Suprapubic skin (tissue), 4 donors: ENCODE results near the gene C4B. TPM values are rescaled to one million over a fixed set of nuclear protein-coding genes. Genes with fewer than 3 reads are reported as not detected.
A peak's percentile ranks its signal among the peaks of the same experiment; 100 is the strongest.

Experiments used
- DNase-seq, 2 donors: peaks; one replicate each; pipeline ENCODE4 v3.0.0-alpha.2; 2019; ENCODE audit warnings: low spot score in 2 of 2
- H3K27ac ChIP-seq: fragments of 200-600 bp; sonication (generic); one replicate; pipeline ENCODE4 v1.5.1; 2019
- H3K27me3 ChIP-seq: fragments of 200-600 bp; sonication (generic); one replicate; pipeline ENCODE4 v1.5.1; 2019
- H3K36me3 ChIP-seq: fragments of 200-600 bp; sonication (generic); one replicate; pipeline ENCODE4 v1.5.1; 2019
- H3K4me1 ChIP-seq: fragments of 200-600 bp; sonication (generic); one replicate; pipeline ENCODE4 v1.5.1; 2019
- H3K4me3 ChIP-seq: fragments of 200-600 bp; sonication (generic); one replicate; pipeline ENCODE4 v1.5.1; 2019; ENCODE audit warnings: mild to moderate bottlenecking
- H3K9me3 ChIP-seq: fragments of 200-600 bp; sonication (generic); one replicate; pipeline ENCODE4 v1.5.1; 2019
- EP300 ChIP-seq: sonication (generic); formaldehyde crosslinking; IDR thresholded peaks from one replicate; pipeline ENCODE4 v1.6.1; 2017; ENCODE audit warnings: antibody characterized with exemption
- POLR2A ChIP-seq, 2 donors: fragments of 450-650 bp; IDR thresholded peaks; one replicate each; pipeline ENCODE4 v1.6.1; 2017; ENCODE audit warnings: antibody characterized with exemption in 2 of 2, mild to moderate bottlenecking in 2 of 2, moderate library complexity in 2 of 2
- POLR2AphosphoS5 ChIP-seq, 3 donors: sonication (generic); formaldehyde crosslinking; IDR thresholded peaks; one replicate each; pipeline ENCODE4 v1.6.1; 2017; ENCODE audit warnings: antibody characterized with exemption in 3 of 3
- whole genome bisulfite sequencing: methylation state at CpG from one replicate; pipeline ENCODE4 v1.1.5; 2018; 5-methylcytosine and 5-hydroxymethylcytosine counted together
- total RNA-seq, 4 donors: library from RNA; depleted of rRNA; stranded (reverse); fragments of >200 nt; gene quantifications; one replicate each; pipeline ENCODE4 v1.1.0, GENCODE V29; 2016
- TF ChIP-seq, protein P1 (sequence below), 2 donors: fragments of 200-600 bp in 1 of 2; fragments of 450-650 bp in 1 of 2; sonication (generic) in 1 of 2; IDR thresholded peaks; one replicate each; pipeline ENCODE4 v1.5.1; 2016 to 2019; ENCODE audit warnings: antibody characterized with exemption in 2 of 2, mild to moderate bottlenecking in 1 of 2, moderate library complexity in 1 of 2

Gene C4B
- total RNA-seq, 4 donors from 2014 or later = 1.3 to 9.4 (median 5.1) TPM

DNA sequence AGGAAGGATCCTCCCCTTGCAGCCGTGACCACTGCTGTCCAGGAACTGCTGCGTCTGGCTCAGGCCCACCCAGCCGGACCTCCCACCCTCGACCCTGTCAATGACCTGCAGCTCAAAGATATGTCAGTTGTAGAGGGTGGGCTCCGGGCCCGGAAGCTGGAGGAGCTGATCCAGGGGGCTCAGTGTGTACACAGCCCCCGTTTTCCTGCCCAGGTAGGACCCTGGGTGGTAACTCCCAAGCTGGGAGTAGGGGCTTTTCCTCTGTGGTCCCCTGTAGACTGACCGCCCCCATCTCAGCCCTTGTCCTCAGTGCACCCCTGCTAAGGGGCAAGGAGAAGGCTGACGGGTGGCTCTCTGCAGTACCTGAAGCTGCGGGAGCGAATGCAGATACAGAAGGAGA lies 46.3 kb upstream of the C4B start:
- H3K27me3 ChIP-seq = no peaks in the 10 kb centered on the region
- H3K9me3 ChIP-seq = no peaks in the 10 kb centered on the region
- no peak overlapping the region for H3K4me3 ChIP-seq
- no peak overlapping the region for H3K27ac ChIP-seq
- no peak for DNase-seq
- 73% methylated on average over 3 of the region's 11 CpGs for WGBS
- H3K36me3 ChIP-seq = peaks cover 75% of the 10 kb centered on the region
- TF ChIP-seq POLR2AphosphoS5 (IDR thresholded peaks at IDR 0.05) = no peak
- TF ChIP-seq POLR2A (IDR thresholded peaks at IDR 0.05) = no peak
- peaks cover 26% of the 10 kb centered on the region for H3K4me1 ChIP-seq

DNA sequence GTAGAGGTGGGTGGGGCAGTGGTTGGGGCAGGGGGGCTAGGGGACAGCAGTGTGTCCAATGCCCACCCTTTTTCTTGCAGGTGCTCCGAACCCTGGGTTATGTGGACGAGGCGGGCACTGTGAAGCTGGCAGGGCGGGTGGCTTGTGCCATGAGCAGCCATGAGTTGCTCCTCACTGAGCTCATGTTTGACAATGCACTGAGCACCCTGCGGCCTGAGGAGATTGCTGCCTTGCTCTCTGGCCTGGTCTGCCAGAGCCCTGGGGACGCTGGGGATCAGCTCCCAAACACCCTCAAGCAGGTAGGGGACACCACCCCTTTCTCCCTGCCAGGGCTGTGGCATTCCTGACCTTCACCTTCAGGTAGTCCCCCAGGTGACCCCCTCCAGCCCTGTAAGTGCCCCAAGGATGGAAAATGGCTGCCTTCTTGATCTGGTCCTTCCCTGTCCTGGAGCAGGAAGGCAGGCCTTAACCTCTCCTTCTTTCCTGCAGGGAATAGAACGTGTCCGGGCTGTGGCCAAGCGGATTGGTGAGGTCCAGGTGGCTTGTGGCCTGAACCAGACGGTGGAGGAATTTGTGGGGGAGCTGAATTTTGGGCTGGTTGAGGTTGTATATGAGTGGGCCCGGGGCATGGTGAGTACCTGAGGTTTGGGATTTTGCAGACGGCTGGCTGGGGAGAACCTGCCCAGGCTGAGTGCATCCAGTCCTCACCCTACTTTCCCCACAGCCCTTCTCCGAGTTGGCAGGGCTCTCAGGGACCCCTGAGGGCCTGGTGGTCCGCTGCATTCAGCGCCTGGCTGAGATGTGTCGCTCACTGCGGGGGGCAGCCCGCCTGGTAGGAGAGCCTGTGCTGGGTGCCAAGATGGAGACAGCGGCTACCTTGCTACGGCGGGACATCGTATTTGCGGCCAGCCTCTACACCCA lies 45.5 kb upstream of the C4B start:
- Histone ChIP-seq H3K9me3 (no peaks in the 10 kb centered on the region), H3K27ac (no peak overlapping the region), H3K27me3 (no peaks in the 10 kb centered on the region), H3K36me3 (peaks cover 68% of the 10 kb centered on the region), H3K4me3 (no peak overlapping the region), H3K4me1 (peaks cover 32% of the 10 kb centered on the region)
- DNase-seq = no peak
- 87% methylated on average over 9 of the region's 23 CpGs for WGBS
- TF ChIP-seq EP300 (no peak), POLR2AphosphoS5 (IDR thresholded peaks at IDR 0.05) (no peak), POLR2A (IDR thresholded peaks at IDR 0.05) (no peak)
- TF ChIP-seq, protein P1, sequence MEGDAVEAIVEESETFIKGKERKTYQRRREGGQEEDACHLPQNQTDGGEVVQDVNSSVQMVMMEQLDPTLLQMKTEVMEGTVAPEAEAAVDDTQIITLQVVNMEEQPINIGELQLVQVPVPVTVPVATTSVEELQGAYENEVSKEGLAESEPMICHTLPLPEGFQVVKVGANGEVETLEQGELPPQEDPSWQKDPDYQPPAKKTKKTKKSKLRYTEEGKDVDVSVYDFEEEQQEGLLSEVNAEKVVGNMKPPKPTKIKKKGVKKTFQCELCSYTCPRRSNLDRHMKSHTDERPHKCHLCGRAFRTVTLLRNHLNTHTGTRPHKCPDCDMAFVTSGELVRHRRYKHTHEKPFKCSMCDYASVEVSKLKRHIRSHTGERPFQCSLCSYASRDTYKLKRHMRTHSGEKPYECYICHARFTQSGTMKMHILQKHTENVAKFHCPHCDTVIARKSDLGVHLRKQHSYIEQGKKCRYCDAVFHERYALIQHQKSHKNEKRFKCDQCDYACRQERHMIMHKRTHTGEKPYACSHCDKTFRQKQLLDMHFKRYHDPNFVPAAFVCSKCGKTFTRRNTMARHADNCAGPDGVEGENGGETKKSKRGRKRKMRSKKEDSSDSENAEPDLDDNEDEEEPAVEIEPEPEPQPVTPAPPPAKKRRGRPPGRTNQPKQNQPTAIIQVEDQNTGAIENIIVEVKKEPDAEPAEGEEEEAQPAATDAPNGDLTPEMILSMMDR (IDR thresholded peaks at IDR 0.05) = no peak

DNA sequence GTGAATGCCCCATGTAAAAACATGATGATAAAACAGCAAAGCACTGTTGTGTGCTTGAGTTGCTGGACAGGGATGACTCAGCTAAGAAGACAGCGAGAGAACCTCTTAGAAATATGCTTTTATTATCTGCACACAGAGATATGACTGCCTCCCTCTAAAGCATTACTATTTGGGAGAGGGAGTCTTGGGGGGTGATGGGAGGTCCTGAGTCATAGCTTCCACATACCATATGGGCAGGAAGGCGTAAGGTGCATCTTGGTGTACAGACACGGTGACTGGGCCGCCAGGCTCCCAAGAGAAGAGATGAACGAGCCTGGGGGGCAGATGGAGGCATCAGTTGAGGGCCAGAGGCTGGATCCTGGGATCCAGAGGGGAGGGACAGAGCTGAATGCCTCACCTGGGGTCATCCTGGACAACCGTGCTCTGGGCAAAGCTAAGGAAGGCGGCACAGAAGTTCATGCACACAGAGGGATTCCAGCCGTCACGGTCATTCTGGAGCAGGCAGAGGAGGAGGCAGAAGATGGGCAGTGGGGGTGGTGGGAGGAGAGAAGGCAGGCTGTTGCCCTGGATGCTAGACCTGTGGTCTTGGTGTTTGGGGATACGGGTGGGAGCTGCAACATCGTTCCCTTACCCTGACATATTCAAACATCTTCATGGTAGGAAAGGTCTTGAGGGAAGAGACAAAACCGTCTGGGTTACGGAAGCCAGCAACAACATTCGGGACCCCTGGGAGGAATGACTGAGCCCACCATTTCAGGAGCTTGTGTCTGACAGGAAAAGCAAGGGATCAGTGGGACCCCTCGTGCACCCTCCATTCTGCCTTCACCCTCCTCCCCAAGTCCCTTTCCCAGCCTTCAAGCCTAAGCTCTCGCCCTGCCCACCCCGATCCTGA lies 44.6 kb upstream of the C4B start:
- Histone ChIP-seq H3K4me3 (no peak overlapping the region), H3K27ac (no peak overlapping the region), H3K36me3 (peaks cover 59% of the 10 kb centered on the region), H3K9me3 (no peaks in the 10 kb centered on the region), H3K27me3 (no peaks in the 10 kb centered on the region), H3K4me1 (peaks cover 32% of the 10 kb centered on the region)
- TF ChIP-seq, protein P1 (IDR thresholded peaks at IDR 0.05) = no peak
- TF ChIP-seq EP300 = no peak
- TF ChIP-seq POLR2AphosphoS5 (IDR thresholded peaks at IDR 0.05) = no peak
- TF ChIP-seq POLR2A (IDR thresholded peaks at IDR 0.05) = no peak
- no peak for DNase-seq
- 75% methylated on average over 16 of the region's 17 CpGs for WGBS

DNA sequence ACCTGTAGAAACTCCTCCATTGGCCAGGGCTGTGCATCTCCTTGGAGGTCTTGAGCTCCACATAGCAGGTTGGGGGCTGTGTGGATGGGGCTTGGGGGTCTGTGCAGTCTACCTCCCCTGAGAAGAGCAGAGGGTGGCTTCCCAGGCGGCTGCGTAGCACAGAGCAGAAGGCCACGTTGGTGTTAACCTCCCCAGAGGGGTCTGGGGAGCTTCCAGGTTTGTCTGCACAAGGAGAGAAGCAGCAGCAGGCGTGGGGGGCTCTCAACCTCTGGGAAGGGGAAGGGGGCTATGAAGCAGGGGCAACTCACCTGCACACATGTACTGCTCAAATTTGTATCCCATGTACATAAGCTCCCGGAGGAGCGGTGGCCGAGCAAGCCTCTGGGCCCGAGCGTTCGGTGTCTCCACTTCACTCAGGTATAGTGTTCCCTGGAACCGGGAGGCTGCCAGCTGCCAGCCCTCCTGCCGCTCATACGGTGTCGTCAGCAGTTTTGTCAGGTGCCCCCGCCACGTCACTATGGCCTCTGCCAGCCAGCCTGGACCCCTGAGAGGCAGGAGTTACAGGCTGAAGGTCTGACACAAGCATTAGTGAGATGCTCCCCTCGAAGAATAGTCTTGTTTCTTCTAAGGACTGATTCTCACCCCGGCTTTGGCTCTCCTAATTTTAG lies 43.9 kb upstream of the C4B start:
- no peak for DNase-seq
- Histone ChIP-seq H3K36me3 (peaks cover 51% of the 10 kb centered on the region), H3K27ac (peak overlapping the region; percentile 93), H3K27me3 (no peaks in the 10 kb centered on the region), H3K4me1 (peaks cover 32% of the 10 kb centered on the region), H3K4me3 (peak overlapping the region; percentile 77), H3K9me3 (no peaks in the 10 kb centered on the region)
- WGBS = 70% methylated on average over 15 of the region's 18 CpGs
- TF ChIP-seq POLR2AphosphoS5 (IDR thresholded peaks at IDR 0.05) (no peak), POLR2A (IDR thresholded peaks at IDR 0.05) (no peak), EP300 (no peak)
- TF ChIP-seq, protein P1 (IDR thresholded peaks at IDR 0.05) = no peak

DNA sequence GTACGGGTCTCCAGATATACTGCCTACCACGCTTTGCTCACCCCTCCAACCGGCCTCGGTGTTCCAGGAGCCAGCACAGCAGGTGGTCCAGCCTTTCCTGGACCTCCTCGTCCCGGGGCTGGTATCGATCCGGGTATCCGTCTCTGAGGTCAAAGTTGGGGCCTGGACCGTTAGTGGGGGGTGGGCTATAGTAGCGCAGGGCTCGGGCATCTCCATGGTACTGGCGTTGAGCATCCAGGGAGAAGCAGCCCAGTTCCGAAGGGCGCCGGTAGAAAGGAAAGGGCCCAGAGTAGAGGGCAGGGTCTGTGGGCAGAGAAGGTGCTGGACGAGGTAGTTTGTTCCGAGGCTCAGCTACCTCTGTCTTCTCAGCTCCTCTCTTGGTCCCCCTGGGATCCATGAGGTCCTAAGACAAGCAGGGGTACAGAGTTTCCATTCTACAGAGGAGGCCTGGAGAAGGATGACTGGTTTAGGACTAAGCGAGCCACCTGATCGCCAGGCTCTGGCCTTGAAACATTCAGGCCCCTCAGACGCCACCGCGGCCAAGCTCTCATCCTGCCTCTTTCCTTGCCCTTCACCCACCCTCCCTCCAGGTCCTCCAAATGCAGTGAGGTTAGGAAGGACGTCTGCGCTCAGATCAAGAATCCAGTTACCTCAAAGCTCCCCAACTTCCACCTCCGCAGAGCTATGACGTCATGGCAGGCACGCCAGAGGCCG lies 43.2 kb upstream of the C4B start:
- Histone ChIP-seq H3K9me3 (no peaks in the 10 kb centered on the region), H3K4me3 (peak overlapping the region; percentile 77), H3K4me1 (peaks cover 32% of the 10 kb centered on the region), H3K27me3 (no peaks in the 10 kb centered on the region), H3K36me3 (peaks cover 47% of the 10 kb centered on the region), H3K27ac (peak overlapping the region; percentile 93)
- TF ChIP-seq EP300 = no peak
- peak in 1 of 3 donors; percentile 22 for TF ChIP-seq POLR2AphosphoS5 (IDR thresholded peaks at IDR 0.05)
- DNase-seq = peak in 1 of 2 donors; percentile 71
- WGBS = 32% methylated on average over 28 of the region's 29 CpGs
